ENCODE data around the gene EFEMP1. TPM values are rescaled to one million over a fixed set of nuclear protein-coding genes. Genes with fewer than 3 reads are reported as not detected.

The EFEMP1 gene
- total RNA-seq, 3 donors from 2014 or later, result 9.5 to 80.1 (median 40.8) TPM

GRCh38 chr2:55901941-55902340 lies 21.6 kb downstream of the EFEMP1 start:
- Histone ChIP-seq H3K36me3 (ENCODE audit: low read depth) (no peaks in the 10 kb centered on the region), H3K4me1 (ENCODE audit: low read depth) (no peaks in the 10 kb centered on the region), H3K4me3 (no peak overlapping the region), H3K9me3 (peaks cover 3% of the 10 kb centered on the region)
- DNase-seq (no peak), ATAC-seq (no peak)
- intact Hi-C loops (cut with DNase I, micrococcal nuclease), result no loop called here
- TF ChIP-seq, protein P1, sequence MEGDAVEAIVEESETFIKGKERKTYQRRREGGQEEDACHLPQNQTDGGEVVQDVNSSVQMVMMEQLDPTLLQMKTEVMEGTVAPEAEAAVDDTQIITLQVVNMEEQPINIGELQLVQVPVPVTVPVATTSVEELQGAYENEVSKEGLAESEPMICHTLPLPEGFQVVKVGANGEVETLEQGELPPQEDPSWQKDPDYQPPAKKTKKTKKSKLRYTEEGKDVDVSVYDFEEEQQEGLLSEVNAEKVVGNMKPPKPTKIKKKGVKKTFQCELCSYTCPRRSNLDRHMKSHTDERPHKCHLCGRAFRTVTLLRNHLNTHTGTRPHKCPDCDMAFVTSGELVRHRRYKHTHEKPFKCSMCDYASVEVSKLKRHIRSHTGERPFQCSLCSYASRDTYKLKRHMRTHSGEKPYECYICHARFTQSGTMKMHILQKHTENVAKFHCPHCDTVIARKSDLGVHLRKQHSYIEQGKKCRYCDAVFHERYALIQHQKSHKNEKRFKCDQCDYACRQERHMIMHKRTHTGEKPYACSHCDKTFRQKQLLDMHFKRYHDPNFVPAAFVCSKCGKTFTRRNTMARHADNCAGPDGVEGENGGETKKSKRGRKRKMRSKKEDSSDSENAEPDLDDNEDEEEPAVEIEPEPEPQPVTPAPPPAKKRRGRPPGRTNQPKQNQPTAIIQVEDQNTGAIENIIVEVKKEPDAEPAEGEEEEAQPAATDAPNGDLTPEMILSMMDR (IDR thresholded peaks at IDR 0.05), result no peak

DNA sequence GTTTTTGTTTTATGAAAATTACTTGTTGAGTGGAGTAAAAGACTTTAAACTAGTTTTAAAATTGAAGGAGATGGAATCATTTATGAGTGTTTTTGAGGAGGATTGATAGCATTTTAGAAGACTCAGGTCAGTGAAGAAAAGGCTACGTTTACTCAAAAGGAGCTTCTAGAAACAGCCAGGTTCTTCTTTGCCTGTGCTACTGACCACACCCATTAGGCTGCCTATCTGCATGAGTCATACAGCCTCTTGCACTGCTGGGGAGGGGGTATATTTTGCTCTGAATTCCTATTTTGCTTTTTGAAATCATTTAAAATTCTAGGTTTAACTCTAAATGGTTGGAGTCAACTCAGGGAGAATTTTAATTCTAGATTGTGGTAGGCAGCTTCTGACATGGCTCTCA lies 22.3 kb downstream of the EFEMP1 start:
- no peak overlapping the region for H3K4me3 ChIP-seq
- DNase-seq (no peak), ATAC-seq (no peak)
- no peaks in the 10 kb centered on the region for H3K4me1 ChIP-seq (ENCODE audit: low read depth)
- TF ChIP-seq, protein P1 (IDR thresholded peaks at IDR 0.05), result no peak
- intact Hi-C loops (cut with DNase I, micrococcal nuclease), result no loop called here
- H3K9me3 ChIP-seq, result peaks cover 3% of the 10 kb centered on the region
- no peaks in the 10 kb centered on the region for H3K36me3 ChIP-seq (ENCODE audit: low read depth)

DNA sequence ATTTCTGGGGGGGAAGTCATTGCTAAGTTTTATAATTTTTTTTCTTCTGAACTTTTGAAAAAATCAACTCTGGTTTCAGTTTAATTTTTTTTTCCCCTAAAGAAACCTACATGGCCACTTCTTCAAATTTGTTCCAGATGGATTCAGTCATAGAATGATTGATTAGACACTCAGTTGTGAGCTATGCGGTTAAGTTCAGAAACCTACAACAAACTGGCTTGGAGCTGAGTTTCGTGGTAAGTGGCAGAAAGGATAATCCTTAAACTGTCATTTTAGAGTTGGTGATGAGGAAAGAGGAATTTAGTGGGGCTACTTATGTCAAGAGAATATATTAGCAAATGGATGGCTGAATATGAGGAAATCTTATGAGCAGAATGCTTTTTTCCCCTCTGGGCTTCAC lies 23.7 kb downstream of the EFEMP1 start:
- no peak overlapping the region for H3K4me3 ChIP-seq
- no peaks in the 10 kb centered on the region for H3K36me3 ChIP-seq (ENCODE audit: low read depth)
- H3K4me1 ChIP-seq (ENCODE audit: low read depth), result no peaks in the 10 kb centered on the region
- no peak for ATAC-seq
- intact Hi-C loops (cut with DNase I, micrococcal nuclease), result no loop called here
- no peak for DNase-seq
- H3K9me3 ChIP-seq, result peaks cover 3% of the 10 kb centered on the region
- TF ChIP-seq, protein P1 (IDR thresholded peaks at IDR 0.05), result no peak

DNA sequence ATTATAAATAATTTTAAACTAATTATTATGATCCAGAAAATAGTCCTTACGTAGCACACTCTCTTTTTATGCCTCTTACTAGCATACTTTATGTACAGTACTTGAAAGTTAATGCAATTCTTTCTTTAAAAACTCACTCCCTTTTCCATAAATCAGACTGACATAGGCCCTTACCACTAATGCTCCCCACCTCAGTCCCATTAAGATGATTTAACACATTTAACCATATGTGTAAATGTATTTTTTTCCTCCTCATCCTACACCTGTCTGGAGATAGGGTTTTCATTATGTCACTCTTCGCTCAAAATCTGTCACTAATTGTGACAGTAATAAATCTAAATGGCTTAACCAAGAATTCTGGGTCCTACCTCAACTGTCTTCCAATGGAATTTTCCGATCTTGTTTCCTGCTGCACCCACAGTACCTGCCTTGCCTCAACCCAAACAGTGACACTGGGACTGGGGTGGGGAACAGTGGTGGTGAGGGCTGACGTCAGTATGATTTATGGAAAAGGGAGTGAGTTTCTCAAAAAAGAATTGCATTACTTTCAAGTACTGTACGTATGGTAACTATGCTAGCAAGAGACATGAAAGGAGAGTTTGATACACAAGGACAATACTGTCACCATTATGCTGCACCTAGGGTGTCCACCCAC lies 25.1 kb downstream of the EFEMP1 start:
- TF ChIP-seq, protein P1 (IDR thresholded peaks at IDR 0.05), result no peak
- intact Hi-C loops (cut with DNase I, micrococcal nuclease), result no loop called here
- DNase-seq (no peak), ATAC-seq (no peak)
- Histone ChIP-seq H3K9me3 (no peaks in the 10 kb centered on the region), H3K36me3 (ENCODE audit: low read depth) (no peaks in the 10 kb centered on the region), H3K4me3 (no peak overlapping the region), H3K4me1 (ENCODE audit: low read depth) (no peaks in the 10 kb centered on the region)

DNA sequence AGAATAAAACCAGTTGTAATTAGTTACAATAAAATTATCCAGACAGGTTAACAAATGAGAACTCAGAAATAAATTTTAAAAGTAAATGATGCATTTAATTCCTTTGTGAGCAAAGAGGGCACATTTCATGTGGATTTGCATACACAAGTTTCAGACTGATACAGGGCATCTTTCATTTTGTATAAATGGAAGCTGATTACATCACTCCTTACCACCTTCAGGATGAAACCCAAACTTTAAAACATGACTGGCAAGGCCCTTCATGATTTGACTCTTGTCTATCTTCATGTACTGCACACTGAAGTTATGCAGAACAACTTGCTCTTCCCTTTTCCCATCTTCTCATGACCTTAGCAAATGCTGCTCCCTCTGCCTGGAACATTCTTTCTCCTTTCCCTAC lies 26.9 kb downstream of the EFEMP1 start:
- H3K4me1 ChIP-seq (ENCODE audit: low read depth), result no peaks in the 10 kb centered on the region
- H3K36me3 ChIP-seq (ENCODE audit: low read depth), result no peaks in the 10 kb centered on the region
- ATAC-seq (no peak), DNase-seq (no peak)
- TF ChIP-seq, protein P1 (IDR thresholded peaks at IDR 0.05), result no peak
- H3K4me3 ChIP-seq, result no peak overlapping the region
- H3K9me3 ChIP-seq, result no peaks in the 10 kb centered on the region
- intact Hi-C loops (cut with DNase I, micrococcal nuclease), result no loop called here

DNA sequence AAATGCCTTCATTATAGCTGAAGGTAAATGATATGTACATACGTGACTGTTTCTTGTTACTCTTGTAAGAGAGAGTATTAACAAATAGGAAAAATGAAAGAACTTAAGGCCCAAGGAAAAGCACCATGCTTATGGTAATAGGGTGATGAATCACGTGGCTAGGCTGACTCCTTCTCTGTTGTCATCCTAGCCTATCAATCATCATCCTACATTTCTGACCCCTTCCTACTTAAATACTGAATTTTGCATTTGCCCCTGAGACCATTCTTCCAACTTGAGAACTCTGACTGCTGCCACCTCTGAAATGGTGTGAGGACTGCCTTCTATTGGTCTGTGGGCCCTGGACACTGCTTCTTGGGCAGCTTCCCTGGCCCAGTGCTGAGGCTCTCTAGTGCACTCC lies 28.9 kb downstream of the EFEMP1 start:
- DNase-seq, result no peak
- intact Hi-C loops (cut with DNase I, micrococcal nuclease), result no loop called here
- no peaks in the 10 kb centered on the region for H3K9me3 ChIP-seq
- TF ChIP-seq, protein P1 (IDR thresholded peaks at IDR 0.05), result no peak
- no peaks in the 10 kb centered on the region for H3K4me1 ChIP-seq (ENCODE audit: low read depth)
- no peak for ATAC-seq
- no peaks in the 10 kb centered on the region for H3K36me3 ChIP-seq (ENCODE audit: low read depth)
- no peak overlapping the region for H3K4me3 ChIP-seq
